Neural crest cell (in vitro differentiated cells): ENCODE measurements around the gene MRTFB. TPM values are rescaled to one million over a fixed set of nuclear protein-coding genes. Genes with fewer than 3 reads are reported as not detected.

Source experiments
- DNase-seq: peaks from one replicate; pipeline ENCODE4 v3.0.0; 2021; ENCODE audit warnings: low read depth, mixed read lengths, low spot score
- H3K27ac Mint-ChIP-seq: one replicate; pipeline ENCODE4 v1.8.0; 2021; ENCODE audit warnings: mild to moderate bottlenecking, mixed read lengths; ENCODE audit not compliant: unreplicated experiment
- H3K27me3 Mint-ChIP-seq: 2 replicates; pipeline ENCODE4 v1.8.0; 2021; ENCODE audit warnings: low read depth, mild to moderate bottlenecking, mixed read lengths
- H3K36me3 Mint-ChIP-seq: 2 replicates; pipeline ENCODE4 v1.8.0; 2021; ENCODE audit warnings: low read depth, mild to moderate bottlenecking, mixed read lengths
- H3K4me1 Mint-ChIP-seq: 2 replicates; pipeline ENCODE4 v1.8.0; 2021; ENCODE audit warnings: mixed read lengths
- H3K4me3 Mint-ChIP-seq: one replicate; pipeline ENCODE4 v1.8.0; 2021; ENCODE audit warnings: mild to moderate bottlenecking, mixed read lengths
- H3K9me3 Mint-ChIP-seq: 2 replicates; pipeline ENCODE4 v1.8.0; 2021; ENCODE audit warnings: mixed read lengths
- total RNA-seq: library from RNA; stranded (reverse); gene quantifications from 2 replicates; pipeline ENCODE4 v1.2.1, GENCODE V29; 2021
- TF ChIP-seq, protein P1 (sequence below): fragments of 200-600 bp; sonication (generic); conservative IDR thresholded peaks from 2 replicates; pipeline ENCODE4 v1.5.0; 2021; ENCODE audit warnings: antibody characterized with exemption, mild to moderate bottlenecking

Gene MRTFB
- total RNA-seq, 1 donor from 2014 or later: 54.8 TPM

DNA sequence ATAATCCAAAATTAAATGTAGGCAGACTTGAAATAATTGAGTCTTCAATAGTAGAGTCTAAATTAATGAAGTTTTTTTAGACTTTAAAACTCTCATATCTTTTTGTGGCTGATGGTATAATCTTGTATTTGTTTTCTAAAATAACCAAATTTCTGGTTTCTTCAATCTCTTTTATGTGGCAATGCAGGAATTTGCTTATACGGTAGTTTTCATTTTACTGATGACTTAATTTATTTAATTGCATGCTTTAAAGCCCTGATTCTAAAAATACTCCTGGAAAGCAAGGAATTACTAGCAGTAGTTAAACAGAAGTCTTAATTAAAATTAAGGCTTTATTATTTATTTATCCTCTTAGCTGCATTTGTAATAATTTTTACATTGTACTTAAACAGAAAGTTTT is 15.4 kb downstream of the MRTFB start:
- Mint-ChIP-seq H3K27ac (no peak overlapping the region), H3K36me3 (peaks cover 19% of the 10 kb centered on the region), H3K27me3 (no peaks in the 10 kb centered on the region), H3K4me3 (no peak overlapping the region), H3K4me1 (peaks cover 23% of the 10 kb centered on the region), H3K9me3 (no peaks in the 10 kb centered on the region)
- TF ChIP-seq, protein P1, sequence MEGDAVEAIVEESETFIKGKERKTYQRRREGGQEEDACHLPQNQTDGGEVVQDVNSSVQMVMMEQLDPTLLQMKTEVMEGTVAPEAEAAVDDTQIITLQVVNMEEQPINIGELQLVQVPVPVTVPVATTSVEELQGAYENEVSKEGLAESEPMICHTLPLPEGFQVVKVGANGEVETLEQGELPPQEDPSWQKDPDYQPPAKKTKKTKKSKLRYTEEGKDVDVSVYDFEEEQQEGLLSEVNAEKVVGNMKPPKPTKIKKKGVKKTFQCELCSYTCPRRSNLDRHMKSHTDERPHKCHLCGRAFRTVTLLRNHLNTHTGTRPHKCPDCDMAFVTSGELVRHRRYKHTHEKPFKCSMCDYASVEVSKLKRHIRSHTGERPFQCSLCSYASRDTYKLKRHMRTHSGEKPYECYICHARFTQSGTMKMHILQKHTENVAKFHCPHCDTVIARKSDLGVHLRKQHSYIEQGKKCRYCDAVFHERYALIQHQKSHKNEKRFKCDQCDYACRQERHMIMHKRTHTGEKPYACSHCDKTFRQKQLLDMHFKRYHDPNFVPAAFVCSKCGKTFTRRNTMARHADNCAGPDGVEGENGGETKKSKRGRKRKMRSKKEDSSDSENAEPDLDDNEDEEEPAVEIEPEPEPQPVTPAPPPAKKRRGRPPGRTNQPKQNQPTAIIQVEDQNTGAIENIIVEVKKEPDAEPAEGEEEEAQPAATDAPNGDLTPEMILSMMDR: no peak
- no peak for DNase-seq

DNA sequence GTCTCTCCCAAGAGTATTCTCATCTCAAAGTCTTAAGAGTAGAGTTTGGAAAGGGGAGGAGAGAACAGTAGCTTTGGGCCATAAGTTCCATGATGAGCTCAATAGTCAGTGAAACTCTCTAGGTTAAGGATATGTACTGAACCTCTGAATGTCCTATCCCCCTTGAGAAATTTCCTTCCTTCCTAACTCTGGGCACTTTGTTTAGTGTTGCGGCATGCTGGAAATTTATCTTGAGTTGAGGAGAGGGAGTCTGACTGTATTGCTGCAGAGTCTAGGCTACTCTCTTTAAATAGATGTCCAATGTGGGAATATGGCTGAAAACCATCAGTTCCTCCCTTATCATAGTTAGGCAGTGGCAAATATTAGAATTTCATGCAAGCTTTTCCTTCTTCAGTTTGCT is 16.1 kb downstream of the MRTFB start:
- Mint-ChIP-seq H3K27ac (no peak overlapping the region), H3K4me1 (peaks cover 25% of the 10 kb centered on the region), H3K9me3 (no peaks in the 10 kb centered on the region), H3K4me3 (no peak overlapping the region), H3K27me3 (no peaks in the 10 kb centered on the region), H3K36me3 (peaks cover 18% of the 10 kb centered on the region)
- TF ChIP-seq, protein P1: no peak
- no peak for DNase-seq

DNA sequence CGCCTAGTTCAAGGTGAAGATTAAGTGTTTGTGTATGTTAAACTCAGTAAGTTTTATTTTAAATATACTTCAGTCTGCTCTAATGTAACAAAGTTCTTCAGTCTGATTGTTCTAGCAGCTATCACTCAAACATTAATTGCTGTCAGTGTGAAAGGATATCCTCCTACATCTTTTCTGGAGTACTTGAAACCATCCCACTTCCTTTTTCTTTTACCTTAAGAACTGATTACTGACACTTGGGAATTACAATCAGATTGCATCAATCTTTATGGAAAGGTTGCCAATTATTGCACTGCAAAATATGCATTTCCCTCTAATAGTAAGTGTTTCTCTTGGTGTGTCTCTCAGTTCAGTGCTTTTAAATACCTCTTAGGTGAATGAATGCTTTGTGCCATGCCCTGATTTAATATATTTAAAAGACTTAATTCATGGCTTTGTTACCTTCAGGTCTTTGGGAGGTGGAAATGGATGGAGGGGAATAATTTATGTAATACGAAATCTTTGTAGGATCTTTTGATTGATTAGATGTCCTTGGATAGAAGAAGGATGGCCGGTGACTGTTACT is 16.6 kb downstream of the MRTFB start:
- DNase-seq: no peak
- Mint-ChIP-seq H3K27me3 (no peaks in the 10 kb centered on the region), H3K4me3 (no peak overlapping the region), H3K36me3 (peaks cover 17% of the 10 kb centered on the region), H3K9me3 (no peaks in the 10 kb centered on the region), H3K27ac (no peak overlapping the region), H3K4me1 (peaks cover 27% of the 10 kb centered on the region)
- TF ChIP-seq, protein P1: no peak

DNA sequence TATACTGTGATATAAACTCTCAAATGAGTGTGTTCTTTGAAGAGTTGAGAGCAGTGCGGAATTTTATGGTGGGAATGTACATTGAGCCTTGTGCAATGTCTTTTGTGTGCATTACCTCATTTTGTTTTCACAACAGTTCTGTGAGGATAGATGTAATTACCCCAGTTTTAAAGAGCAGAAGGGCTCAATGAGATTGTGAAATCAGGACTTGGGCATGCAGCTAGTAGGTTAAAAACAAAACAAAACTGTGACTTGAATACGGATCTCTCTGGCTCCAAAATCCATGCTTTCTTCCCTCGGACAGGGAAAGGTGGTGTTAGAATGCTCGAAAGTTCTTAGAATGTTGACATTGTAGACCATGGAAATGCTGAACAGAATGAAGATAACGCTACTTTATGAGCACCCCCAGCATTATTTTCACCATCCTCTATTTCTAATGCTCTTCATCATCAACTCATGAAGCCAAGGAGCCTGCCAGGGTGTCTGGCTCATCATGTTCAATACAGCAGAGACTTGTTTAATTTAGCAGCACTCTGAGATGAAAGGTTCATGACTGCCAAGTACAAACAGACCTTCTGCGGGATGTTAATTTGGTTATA is 17.1 kb downstream of the MRTFB start:
- no peak for DNase-seq
- Mint-ChIP-seq H3K27ac (no peak overlapping the region), H3K27me3 (no peaks in the 10 kb centered on the region), H3K4me1 (peaks cover 27% of the 10 kb centered on the region), H3K4me3 (no peak overlapping the region), H3K9me3 (no peaks in the 10 kb centered on the region), H3K36me3 (peaks cover 17% of the 10 kb centered on the region)
- TF ChIP-seq, protein P1: no peak

DNA sequence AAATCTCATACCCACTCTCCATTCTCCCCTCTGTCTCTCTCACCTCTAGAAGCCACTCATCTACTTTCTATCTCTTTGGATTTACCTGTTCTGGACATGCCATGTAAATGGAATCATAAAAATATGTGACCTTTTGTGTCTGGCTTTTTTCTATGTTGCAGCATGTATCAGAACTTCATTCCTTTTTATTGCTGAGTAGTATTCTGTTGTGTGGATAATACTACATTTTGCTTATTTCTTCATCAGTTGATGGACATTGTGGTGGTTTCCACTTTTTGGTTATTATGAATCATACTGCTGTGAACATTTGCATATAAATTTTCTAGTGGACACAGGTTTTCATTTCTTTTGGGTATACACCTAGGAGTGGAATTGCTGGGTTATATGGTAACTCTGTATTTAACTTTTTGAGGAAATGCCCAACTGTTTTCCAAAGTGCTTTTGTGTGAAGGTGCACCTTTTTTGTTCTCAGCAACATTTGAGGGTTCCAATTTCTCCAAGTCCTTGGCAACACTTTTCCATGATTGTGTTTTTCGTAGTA is 18.2 kb downstream of the MRTFB start:
- Mint-ChIP-seq H3K4me3 (no peak overlapping the region), H3K9me3 (no peaks in the 10 kb centered on the region), H3K27ac (no peak overlapping the region), H3K27me3 (no peaks in the 10 kb centered on the region), H3K36me3 (peaks cover 13% of the 10 kb centered on the region), H3K4me1 (peaks cover 27% of the 10 kb centered on the region)
- TF ChIP-seq, protein P1: no peak
- DNase-seq: no peak
